Measurements from ENCODE around the gene CAMK1G.

The CAMK1G gene

GRCh38 chr1:209565759-209566678 lies 17.5 kb upstream of the CAMK1G start:
- peak; percentile 87 for DNase-seq

DNA sequence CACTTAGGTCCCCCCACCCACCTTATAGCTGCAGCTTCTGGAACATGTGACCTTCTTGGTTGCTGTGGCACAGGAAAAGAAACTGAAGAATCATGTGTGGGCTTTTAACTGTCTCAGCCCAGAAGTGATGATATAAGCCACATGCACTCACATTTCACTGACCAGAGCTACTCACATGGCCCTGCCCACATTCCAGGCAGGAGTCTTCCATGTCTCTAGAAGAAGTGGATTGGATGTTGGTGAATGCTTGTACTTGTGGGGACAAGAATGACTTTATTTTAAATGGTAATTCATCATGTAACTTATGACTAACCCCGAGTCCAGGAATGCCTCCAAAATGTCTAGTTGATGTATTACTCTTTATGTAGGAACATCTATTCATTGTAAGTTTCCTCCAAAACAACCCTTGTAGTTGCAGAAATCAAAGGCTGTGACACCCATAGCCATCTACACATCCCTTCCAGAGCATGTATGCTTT lies 15.8 kb upstream of the CAMK1G start:
- no peak for DNase-seq

- peak; percentile 90 for DNase-seq
Measured at GRCh38 chr1:209569455-209570207, 13.9 kb upstream of the CAMK1G start.

DNA sequence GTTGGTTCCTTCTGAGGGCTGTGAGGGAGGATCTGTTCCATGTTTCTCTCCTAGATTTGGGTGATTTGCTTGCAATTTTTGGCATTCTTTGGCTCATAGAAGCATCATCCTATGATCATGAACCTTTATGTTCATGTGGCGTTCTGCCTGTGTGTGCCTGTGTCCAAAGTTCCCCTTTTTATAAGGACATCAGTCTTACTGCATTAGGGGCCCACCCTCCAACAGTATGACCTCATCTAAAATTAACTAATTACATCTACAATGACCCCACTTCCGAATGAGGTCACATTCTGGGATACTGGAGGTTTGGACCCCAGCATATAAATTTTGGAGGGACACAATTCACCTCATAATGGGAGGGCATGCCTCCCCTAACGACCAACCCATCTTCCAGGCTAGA lies 12.8 kb upstream of the CAMK1G start:
- no peak for DNase-seq

- peak; percentile 88 for DNase-seq
Measured at GRCh38 chr1:209576392-209577197, 6.9 kb upstream of the CAMK1G start.

- DNase-seq = no peak
Measured at GRCh38 chr1:209577346-209577745, 6.2 kb upstream of the CAMK1G start.

DNA sequence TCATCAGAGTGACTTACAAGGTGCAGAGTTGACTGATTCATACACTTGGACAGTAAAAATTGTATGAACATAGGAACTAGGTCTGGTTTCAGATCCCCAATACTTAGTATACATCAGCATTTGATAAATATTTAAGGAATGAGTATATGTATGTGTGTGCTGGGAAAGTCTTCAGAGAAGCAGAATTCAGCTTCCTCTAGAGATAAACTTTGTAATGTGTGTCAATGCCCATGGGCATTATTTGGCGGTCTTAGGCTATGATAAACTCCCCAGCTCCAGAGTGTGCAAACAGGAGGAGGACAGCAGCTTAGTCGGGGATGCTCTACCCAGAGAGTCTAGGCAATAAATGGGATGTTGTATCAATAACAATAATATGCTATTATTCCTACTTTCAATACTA lies 2.9 kb upstream of the CAMK1G start:
- DNase-seq = no peak

DNA sequence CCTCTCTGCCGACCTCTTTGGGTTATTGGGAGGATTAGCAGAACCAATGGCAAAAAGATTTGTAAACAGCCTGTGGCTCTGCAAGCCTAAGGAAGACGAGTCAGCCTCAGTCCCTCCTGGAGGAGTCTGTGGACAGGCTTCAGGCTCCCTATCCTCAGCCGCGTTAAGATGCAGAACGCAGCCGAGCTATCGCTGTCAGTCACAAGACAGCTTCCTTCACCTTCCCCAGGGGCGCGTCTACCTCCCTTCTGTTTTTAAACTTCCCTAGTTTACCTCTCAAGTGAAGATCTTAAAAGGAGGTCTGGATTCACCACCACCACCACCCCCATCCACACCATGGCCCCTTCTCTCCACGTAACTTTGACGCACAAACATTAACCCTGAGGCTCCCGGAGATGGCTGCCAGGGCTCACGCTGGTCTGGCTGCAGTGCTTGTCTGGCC lies 738 bp downstream of the CAMK1G start:
- DNase-seq = no peak

- no peak for DNase-seq
Measured at GRCh38 chr1:209585197-209585596, 1.7 kb downstream of the CAMK1G start.

GRCh38 chr1:209585672-209586071 lies 2.2 kb downstream of the CAMK1G start:
- DNase-seq = no peak

- DNase-seq = no peak
Measured at GRCh38 chr1:209586221-209586740, 2.8 kb downstream of the CAMK1G start.

- DNase-seq = no peak
Measured at GRCh38 chr1:209587789-209588188, 4.3 kb downstream of the CAMK1G start.

GRCh38 chr1:209589440-209589839 lies 5.9 kb downstream of the CAMK1G start:
- no peak for DNase-seq

DNA sequence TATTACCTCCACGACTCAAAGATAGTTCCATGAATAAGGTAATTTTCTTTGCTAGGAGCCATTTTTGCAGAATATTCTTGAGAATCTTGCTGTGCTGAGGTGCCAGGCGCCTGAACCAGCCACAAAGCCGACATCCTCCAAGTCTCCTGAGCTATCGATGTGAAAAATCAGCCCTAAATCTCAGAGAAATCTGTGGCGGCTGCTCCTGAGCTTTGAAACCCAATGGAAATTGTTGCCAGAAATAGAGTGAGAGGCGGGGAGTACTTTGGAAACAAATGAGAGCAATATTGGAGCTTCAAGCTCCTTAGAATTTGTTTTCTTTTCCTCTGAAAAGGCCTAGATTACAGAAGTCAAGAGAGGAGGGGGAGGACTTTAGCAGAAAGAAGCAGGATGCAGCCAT lies 6.3 kb downstream of the CAMK1G start:
- DNase-seq = no peak

- DNase-seq = no peak
Measured at GRCh38 chr1:209590405-209590804, 6.9 kb downstream of the CAMK1G start.

- no peak for DNase-seq
Measured at GRCh38 chr1:209593747-209594146, 10.2 kb downstream of the CAMK1G start.

DNA sequence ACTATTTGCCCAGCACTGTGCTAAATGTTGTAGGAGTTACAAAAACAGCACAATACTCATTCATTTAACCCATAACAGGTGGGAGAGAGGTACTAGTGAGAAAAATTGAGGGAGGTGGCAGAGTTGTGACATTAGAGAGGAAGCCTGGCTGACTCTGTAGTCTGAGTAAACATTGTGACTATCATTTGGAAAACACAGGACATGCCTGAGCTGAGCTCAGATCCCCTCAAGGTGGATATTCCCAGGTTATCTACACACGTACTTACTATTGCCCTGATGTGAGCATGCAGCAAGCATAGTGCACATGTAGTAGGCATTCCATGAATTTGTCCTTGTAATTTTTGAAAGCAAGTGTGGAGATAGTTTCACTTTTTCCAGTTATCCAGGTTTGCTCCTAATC lies 10.9 kb downstream of the CAMK1G start:
- DNase-seq = no peak

DNA sequence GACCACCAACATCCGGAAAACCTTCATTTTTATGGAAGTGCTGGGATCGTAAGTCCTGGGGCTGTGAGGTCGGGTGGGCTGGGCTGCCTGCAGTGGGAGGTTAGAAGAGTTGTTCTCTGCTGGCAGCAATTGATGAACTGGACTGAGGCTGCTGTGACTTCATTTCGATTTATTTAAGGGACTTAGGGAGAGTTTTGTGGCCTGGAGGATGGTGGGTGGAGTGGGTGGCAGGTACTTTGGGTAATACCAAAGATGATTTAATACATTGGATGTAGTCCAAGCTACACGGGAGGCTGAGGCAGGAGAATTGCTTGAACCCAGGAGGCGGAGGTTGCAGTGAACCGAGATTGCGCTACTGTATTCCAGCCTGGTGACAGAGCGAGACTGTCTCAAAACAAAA lies 11.5 kb downstream of the CAMK1G start:
- DNase-seq = no peak

DNA sequence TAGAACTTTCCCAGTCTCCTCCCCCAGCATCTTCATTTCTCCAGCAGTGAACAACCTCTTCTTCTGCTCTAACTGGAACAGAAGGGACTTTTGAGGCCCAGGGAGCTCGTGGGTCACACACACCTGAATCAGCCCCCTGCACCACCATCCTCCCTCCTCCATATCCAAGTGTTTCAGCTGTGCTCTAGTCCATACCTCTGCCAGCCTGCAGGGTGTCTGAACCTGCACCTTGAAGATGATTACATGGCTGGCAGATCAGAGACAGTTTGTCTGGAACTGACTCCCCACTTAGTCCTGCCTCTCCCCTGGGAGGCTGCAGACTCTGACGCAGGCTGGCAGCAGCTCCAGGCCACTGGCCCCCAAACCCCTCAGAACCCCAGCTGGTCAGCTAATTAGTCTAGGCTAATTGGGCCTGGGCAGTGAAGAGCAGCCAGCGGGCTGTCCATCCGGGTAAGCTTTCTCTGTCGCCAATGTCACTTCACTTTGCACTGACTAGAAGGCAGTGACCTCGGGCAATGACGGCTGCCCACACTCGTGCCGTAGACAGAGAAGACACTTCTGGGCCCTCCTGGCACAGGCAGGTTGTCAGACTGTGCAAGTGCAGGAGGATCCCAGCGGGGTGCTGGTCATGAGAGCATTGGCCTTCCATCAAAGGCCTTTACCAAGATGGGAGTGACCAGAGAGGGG lies 12.2 kb downstream of the CAMK1G start:
- DNase-seq = no peak

DNA sequence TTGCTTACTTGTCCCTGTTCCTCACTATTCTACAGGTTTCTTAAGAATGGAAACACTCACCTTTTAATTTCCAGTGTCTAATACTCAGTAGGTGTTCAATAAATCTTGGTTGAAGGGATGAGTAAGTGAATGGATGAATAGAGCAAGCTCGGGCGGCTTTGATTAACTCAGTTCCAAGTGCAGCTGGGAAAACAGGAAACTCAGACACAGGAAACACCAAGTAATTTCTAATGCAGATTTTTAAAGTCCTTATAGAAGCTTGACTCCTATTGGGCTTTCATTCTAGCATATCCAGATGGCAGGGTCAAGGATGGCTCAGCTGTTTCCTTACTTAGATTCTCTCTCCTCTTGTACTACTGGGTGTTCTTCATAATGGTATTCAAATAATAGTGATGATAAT lies 14.0 kb downstream of the CAMK1G start:
- DNase-seq = no peak

GRCh38 chr1:209598227-209598626 lies 14.7 kb downstream of the CAMK1G start:
- no peak for DNase-seq

- no peak for DNase-seq
Measured at GRCh38 chr1:209600541-209600940, 17.0 kb downstream of the CAMK1G start.
